IPS-NIHi11 (cell line): Measurements from ENCODE around the gene NCOA3.
"Not testable (repeated sequence)": the region's sequence is repeated elsewhere in the genome, so short reads cannot be mapped to it uniquely, and the experiment has no call there.

Source experiments
- DNase-seq: peaks from one replicate; pipeline ENCODE4 v3.0.0; 2012; ENCODE audit warnings: mixed read lengths, low spot score

The NCOA3 gene

GRCh38 chr20:47468290-47469050 lies 33.2 kb upstream of the NCOA3 start:
- DNase-seq = no peak

- no peak for DNase-seq
Measured at GRCh38 chr20:47475419-47476044, 26.2 kb upstream of the NCOA3 start.

GRCh38 chr20:47476452-47476851 lies 25.2 kb upstream of the NCOA3 start:
- no peak for DNase-seq

GRCh38 chr20:47479093-47479492 lies 22.6 kb upstream of the NCOA3 start:
- DNase-seq = no peak

- no peak for DNase-seq
Measured at GRCh38 chr20:47479506-47479905, 22.2 kb upstream of the NCOA3 start.

- DNase-seq = no peak
Measured at GRCh38 chr20:47480239-47480638, 21.4 kb upstream of the NCOA3 start.

GRCh38 chr20:47480705-47481104 lies 21.0 kb upstream of the NCOA3 start:
- no peak for DNase-seq

- DNase-seq = no peak
Measured at GRCh38 chr20:47481330-47482216, 20.1 kb upstream of the NCOA3 start.

GRCh38 chr20:47482705-47483104 lies 19.0 kb upstream of the NCOA3 start:
- DNase-seq = no peak

GRCh38 chr20:47484303-47484702 lies 17.4 kb upstream of the NCOA3 start:
- DNase-seq = no peak

- no peak for DNase-seq
Measured at GRCh38 chr20:47487175-47487917, 14.3 kb upstream of the NCOA3 start.

- DNase-seq = no peak
Measured at GRCh38 chr20:47489448-47489872, 12.2 kb upstream of the NCOA3 start.

GRCh38 chr20:47490795-47491194 lies 10.9 kb upstream of the NCOA3 start:
- no peak for DNase-seq

- no peak for DNase-seq
Measured at GRCh38 chr20:47492284-47492683, 9.4 kb upstream of the NCOA3 start.

- peak; percentile 47 for DNase-seq
Measured at GRCh38 chr20:47493175-47493962, 8.3 kb upstream of the NCOA3 start.

GRCh38 chr20:47493963-47494293 lies 7.8 kb upstream of the NCOA3 start:
- no peak for DNase-seq

- DNase-seq = not testable (repeated sequence)
Measured at GRCh38 chr20:47494606-47495005, 7.1 kb upstream of the NCOA3 start.

- no peak for DNase-seq
Measured at GRCh38 chr20:47496118-47496517, 5.6 kb upstream of the NCOA3 start.

GRCh38 chr20:47498606-47499005 lies 3.1 kb upstream of the NCOA3 start:
- no peak for DNase-seq

- no peak for DNase-seq
Measured at GRCh38 chr20:47499053-47499452, 2.6 kb upstream of the NCOA3 start.

- DNase-seq = not testable (repeated sequence)
Measured at GRCh38 chr20:47500082-47500481, 1.6 kb upstream of the NCOA3 start.
